Pons (tissue), 1 donor: Measurements from ENCODE around the gene GLB1L.
"Not testable (repeated sequence)": the region's sequence is repeated elsewhere in the genome, so short reads cannot be mapped to it uniquely, and the experiment has no call there.

ENCODE experiments used
- DNase-seq: peaks from one replicate; pipeline ENCODE4 v3.0.0-alpha.2; 2016; ENCODE audit warnings: low spot score

GLB1L gene

DNA sequence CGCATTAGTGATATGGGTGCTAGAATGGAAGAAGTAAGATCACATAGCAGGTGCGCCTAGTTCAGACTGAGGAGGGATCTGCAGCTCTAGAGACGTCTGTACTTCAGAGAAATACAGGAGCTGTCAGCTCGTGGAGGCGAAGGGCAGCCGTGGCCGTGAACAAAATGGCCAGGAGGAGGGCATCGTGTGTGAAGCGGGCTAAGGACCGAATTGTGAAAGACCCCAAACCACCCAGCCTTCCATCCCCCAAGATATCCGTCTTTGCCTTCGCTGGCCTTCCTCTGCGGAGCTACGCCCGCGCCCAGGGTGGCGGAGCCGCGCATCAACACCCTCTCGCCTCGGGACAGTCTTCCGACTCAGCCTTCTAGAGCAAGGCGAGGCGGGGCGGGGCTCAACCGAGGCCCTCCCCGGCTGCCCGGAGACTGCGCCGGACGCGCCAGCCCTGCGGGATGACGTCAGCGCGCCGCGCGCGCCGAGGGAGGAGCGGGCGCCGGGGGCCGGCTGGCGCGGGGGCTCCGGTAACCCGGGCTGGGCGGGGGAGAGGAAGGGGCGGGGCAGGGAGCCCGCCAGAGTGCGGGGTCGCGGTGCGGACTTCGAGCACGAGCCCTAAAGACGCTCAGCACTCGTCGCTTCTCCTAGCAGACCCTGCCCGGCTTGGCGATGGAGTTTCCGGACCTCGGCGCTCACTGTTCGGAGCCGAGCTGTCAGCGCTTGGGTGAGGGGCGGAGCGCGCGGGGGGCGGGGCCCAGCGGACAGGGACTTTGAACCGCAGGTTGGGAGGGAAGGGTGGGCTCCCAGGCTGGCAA, 38.7 kb downstream of the GLB1L start, which contains the start of gene ZFAND2B:
TSS of gene ZFAND2B (plus strand) at position 455 of the 806 bp plus-strand sequence. CDS start at position 661, 206 bp downstream.
- peak; percentile 94 for DNase-seq

DNA sequence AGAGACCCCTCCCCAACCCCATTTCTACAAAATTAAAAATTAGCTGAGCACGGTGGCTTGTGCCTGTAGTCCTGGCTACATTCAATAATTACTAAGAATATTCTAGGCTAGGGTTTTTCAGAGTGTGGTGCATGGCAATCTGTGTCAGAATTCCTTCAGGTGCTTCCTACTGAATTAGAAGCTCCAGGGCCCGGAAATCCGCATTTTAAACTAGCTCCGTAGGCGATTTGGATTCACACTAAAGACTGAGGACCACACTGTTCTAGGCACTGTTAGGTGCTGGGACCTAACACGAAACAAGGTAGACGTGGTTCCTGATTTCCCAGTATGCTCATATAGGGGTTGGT, 39.3 kb downstream of the GLB1L start:
- DNase-seq: no peak

DNA sequence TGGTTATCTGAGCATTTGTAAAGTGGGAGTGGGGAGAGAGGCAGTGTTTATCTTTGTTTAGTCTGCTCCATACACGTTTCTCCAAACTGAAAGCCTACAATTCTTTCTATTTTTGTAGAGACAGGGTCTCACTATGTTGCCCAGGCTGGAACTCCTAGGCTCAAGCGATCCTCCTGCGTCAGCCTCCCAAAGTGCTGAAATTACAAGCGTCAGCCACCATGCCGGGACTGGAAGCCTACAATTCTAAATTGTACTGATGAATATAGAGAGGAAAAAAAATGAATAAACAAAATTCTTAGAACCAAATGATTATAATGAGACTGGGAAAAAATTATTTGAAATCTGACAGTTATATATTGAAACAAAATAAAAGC, 40.1 kb downstream of the GLB1L start:
- no peak for DNase-seq

DNA sequence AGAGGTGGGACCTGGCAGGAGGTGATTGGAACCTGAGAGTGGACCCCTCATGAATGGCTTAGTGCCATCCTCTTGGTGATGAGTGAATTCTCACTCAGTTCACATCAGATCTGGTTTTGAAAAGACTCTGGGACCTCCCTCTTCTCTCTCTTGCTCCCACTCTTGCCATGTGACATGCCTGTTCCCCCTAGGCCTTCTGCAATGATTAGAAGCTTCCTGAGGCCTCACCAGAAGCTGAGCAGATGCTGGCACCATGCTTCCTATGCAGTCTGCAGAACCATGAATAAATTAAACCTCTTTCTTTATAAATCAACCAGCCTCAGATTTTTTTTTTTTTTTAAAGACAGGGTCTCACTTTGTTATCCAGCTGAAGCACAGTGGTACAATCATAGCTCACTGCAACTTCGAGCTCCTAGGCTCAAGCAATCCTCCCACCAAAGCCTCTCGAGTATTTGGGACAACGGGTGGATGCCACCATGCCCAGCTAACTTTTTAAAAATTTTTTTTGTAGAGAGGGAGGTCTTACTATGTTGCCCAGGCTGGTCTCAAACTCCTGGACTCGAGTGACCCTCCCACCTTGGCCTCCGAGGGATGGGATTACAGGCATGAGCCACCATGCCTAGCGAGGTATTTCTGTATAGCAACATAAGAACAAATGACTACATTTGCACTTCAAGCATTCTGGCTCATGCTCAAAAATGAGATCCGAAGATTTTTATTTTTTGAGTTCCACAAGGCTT, 40.6 kb downstream of the GLB1L start:
- no peak for DNase-seq

DNA sequence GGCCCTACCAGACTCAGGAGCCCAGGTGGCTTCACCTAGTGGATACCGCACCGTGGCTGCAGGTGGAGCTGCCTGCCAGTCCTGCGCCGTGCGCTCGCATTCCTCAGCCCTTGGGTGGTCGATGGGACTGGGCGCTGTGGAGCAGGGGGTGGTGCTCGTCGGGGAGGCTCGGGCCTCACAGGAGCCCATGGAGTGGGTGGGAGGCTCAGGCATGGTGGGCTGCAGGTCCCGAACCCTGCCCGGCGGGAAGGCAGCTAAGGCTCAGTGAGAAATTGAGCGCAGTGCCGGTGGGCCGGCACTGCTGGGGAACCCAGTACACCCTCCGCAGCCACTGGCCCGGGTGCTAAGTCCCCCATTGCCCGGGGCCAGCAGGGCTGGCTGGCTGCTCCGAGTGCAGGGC, 43.9 kb downstream of the GLB1L start:
- DNase-seq: not testable (repeated sequence)

DNA sequence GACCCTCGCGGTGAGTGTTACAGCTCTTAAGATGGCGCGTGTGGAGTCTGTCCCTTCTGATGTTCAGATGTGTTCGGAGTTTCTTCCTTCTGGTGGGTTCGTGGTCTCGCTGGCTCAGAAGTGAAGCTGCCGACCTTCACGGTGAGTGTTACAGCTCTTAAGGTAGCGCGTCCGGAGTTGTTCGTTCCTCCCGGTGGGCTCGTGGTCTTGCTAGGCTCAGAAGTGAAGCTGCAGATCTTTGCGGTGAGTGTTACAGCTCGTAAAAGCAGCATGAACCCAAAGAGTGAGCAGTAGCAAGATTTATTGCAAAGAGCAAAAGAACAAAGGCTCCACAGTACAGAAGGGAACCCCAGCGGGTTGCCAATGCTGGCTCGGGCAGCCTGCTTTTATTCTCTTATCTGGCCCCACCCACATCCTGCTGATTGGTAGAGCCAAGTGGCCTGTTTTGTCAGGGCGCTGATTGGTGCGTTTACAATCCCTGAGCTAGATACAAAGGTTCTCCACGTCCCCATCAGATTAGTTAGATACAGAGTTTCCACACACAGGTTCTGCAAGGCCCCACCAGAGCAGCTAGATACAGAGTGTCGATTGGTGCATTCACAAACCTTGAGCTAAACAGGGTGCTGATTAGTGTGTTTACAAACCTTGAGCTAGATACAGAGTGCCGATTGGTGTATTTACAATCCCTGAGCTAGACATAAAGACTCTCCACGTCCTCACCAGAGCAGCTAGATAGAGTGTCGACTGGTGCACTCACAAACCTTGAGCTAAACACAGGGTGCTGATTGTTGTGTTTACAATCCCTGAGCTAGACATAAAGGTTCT, 44.5 kb downstream of the GLB1L start:
- DNase-seq: peak; percentile 51

DNA sequence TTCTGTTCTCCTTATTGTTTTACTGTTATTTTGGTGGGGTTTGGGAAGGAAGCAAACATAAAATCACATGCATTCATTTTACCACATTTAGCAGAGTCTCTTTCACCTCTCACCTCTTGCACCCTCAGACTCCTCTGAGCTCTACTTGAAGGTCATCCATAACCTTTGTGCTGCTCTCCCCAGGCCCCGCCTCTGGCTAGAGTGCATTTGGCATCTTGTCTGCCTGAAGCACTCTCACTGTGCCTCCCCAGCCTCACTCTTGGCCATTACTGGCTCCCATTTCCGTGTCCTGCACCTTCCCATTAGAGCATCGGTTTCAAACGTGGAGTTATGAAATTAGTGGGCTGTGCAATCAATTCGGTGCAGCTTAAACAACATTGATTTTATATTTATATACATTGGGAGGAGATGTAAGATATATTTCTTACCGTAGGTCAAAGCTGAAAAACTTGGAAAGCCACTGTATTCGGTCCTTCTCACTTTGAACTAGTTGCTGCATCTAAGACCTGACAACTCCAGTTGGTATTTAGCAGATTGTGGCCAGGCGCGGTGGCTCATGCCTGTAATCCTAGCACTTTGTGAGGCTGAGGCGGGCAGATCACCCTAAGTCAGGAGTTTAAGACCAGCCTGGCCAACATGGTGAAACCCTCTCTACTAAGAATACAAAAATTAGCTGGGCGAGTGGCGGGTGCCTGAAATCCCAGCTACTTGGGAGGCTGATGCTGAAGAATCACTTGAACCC, 45.6 kb downstream of the GLB1L start:
- no peak for DNase-seq

DNA sequence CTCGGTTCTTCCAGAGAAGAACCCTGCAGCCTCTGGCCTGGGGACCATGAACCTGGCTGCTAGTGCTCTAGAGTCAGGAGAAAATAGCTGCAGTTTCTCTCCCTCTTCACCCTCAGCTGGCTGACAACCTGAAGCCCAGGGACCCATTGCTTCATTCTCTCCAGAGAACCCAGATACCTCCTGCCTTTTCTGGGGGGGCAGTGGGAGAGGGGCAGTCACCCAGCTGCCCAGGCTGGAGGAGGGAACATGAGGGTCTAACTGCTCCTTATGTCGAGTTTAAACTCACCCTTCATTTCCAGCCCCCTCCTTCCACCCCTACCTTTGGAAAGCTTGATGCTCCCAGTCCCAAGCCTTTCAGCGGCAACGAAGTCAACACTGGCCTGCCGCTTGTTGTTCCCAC, 46.3 kb downstream of the GLB1L start:
- DNase-seq: no peak

DNA sequence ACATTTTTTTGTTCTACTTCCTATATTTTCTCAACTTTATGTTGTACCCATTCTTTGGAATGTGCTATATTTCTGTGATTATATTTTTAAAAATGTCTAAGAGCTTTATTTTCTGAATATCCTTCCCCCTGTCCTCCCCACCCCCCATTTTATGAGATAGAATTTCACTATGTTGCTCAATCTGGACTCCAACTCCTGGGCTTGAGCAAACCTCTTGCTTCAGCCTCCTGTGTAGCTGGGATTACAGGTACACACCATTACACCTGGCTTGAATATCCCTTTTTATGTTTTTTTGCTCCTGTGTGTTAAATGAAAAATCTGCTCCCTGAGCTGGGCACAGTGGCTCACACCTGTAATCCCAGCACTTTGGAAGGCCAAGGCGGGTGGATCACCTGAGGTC, 47.9 kb downstream of the GLB1L start:
- DNase-seq: no peak

DNA sequence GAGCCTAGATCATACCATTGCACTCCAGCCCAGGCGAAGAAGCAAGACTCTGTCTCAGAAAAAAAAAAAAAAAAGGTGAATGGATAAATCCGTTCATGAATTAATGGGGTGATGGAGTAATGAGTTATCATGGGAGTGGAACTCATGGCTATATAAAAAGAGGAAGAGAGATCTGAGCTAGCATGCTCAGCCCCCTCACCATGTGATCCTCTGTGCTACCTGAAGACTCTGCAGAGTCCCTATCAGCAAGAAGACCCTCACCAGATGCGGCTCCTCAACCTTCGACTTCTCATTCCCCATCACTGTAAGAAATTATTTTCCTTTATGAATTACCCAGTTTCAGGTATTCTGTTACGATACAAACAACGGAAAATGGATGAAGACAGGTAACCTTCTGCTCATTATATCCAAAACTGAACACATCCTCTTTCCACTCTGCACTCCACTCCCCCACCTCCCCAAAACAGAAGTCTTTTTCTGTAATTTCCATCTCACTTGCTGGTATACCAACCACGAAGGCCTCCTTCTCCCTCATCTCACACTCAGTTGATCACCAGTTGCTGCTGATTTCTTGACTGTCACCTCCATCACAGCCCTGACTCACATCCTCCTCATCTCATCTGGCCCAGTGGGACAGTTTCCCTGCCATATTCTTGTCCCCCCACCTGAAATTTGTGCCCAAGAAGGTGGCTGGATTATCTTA, 58.3 kb downstream of the GLB1L start:
- no peak for DNase-seq
